ENCODE results near the gene ZW10.

ZW10 gene

GRCh38 chr11:113725913-113726312 lies 47.6 kb downstream of the ZW10 start:
- no peak overlapping the region for H2BK15ac ChIP-seq (ENCODE audit: low read length)
- no peak overlapping the region for H2BK5ac ChIP-seq (ENCODE audit: low read length)
- no peaks in the 10 kb centered on the region for H3K9me3 ChIP-seq (replicated peaks in 1 of 2; ENCODE audit: control insufficient read depth in 2 of 2, insufficient read depth in 1 of 2, low read depth in 1 of 2, low read length in 2 of 2)
- H3K14ac ChIP-seq (ENCODE audit: low read length): no peak overlapping the region
- no peaks in the 10 kb centered on the region for H3K27me3 ChIP-seq (ENCODE audit: control insufficient read depth in 3 of 3, insufficient read depth in 3 of 3, low read depth in 1 of 3, low read length in 3 of 3)
- no peak overlapping the region for H2AFZ ChIP-seq (ENCODE audit: low read length)
- H3K4me3 ChIP-seq (ENCODE audit: low read length in 2 of 2): no peak overlapping the region
- H2BK120ac ChIP-seq (ENCODE audit: low read depth, low read length): no peak overlapping the region
- H2BK12ac ChIP-seq (ENCODE audit: low read length): no peak overlapping the region
- no peak for DNase-seq (ENCODE audit: low spot score)
- no peaks in the 10 kb centered on the region for H3K79me1 ChIP-seq (ENCODE audit: low read depth, low read length)
- H3K18ac ChIP-seq (ENCODE audit: low read length): no peak overlapping the region
- H3K4ac ChIP-seq (ENCODE audit: low read length): no peak overlapping the region
- H4K8ac ChIP-seq (ENCODE audit: low read depth, low read length): no peak overlapping the region
- H4K91ac ChIP-seq (ENCODE audit: low read depth, low read length, poor library complexity): no peak overlapping the region
- no peaks in the 10 kb centered on the region for H3K36me3 ChIP-seq (replicated peaks in 1 of 2; ENCODE audit: control insufficient read depth in 2 of 2, insufficient read depth in 2 of 2, low read length in 2 of 2)
- no peak overlapping the region for H3K4me2 ChIP-seq (ENCODE audit: insufficient read depth, low read length, poor library complexity, severe bottlenecking)
- WGBS, 2 donors (ENCODE audit: extremely low coverage in 2 of 2, insufficient read length in 2 of 2, insufficient replicate concordance in 1 of 2): no CpG with 5 or more reads among the region's 3 CpGs
- no peak overlapping the region for H3K27ac ChIP-seq (replicated peaks; ENCODE audit: low read length)
- H3K4me1 ChIP-seq (ENCODE audit: control insufficient read depth in 2 of 2, insufficient read depth in 1 of 2, low read depth in 1 of 2, low read length in 2 of 2): peaks cover 0 to 4% of the 10 kb centered on the region in 2 donors
- H3K9ac ChIP-seq (ENCODE audit: low read depth, low read length, poor library complexity): no peak overlapping the region
- H3K23ac ChIP-seq (ENCODE audit: low read depth, low read length, poor library complexity): no peak overlapping the region
- H2AK5ac ChIP-seq (ENCODE audit: low read depth, low read length): no peak overlapping the region

- Histone ChIP-seq H3K4me3 (ENCODE audit: low read length in 2 of 2) (no peak overlapping the region), H2BK120ac (ENCODE audit: low read depth, low read length) (no peak overlapping the region), H2BK12ac (ENCODE audit: low read length) (no peak overlapping the region), H3K9me3 (replicated peaks in 1 of 2; ENCODE audit: control insufficient read depth in 2 of 2, insufficient read depth in 1 of 2, low read depth in 1 of 2, low read length in 2 of 2) (no peaks in the 10 kb centered on the region), H3K18ac (ENCODE audit: low read length) (no peak overlapping the region), H4K91ac (ENCODE audit: low read depth, low read length, poor library complexity) (no peak overlapping the region), H2AFZ (ENCODE audit: low read length) (no peak overlapping the region), H3K36me3 (replicated peaks in 1 of 2; ENCODE audit: control insufficient read depth in 2 of 2, insufficient read depth in 2 of 2, low read length in 2 of 2) (no peaks in the 10 kb centered on the region), H3K79me1 (ENCODE audit: low read depth, low read length) (no peaks in the 10 kb centered on the region), H3K27ac (replicated peaks; ENCODE audit: low read length) (no peak overlapping the region), H3K4me2 (ENCODE audit: insufficient read depth, low read length, poor library complexity, severe bottlenecking) (no peak overlapping the region), H4K8ac (ENCODE audit: low read depth, low read length) (no peak overlapping the region), H3K14ac (ENCODE audit: low read length) (no peak overlapping the region), H3K9ac (ENCODE audit: low read depth, low read length, poor library complexity) (no peak overlapping the region), H2BK15ac (ENCODE audit: low read length) (no peak overlapping the region), H3K27me3 (ENCODE audit: control insufficient read depth in 3 of 3, insufficient read depth in 3 of 3, low read depth in 1 of 3, low read length in 3 of 3) (no peaks in the 10 kb centered on the region), H3K4ac (ENCODE audit: low read length) (no peak overlapping the region), H2AK5ac (ENCODE audit: low read depth, low read length) (no peak overlapping the region), H3K23ac (ENCODE audit: low read depth, low read length, poor library complexity) (no peak overlapping the region), H3K4me1 (ENCODE audit: control insufficient read depth in 2 of 2, insufficient read depth in 1 of 2, low read depth in 1 of 2, low read length in 2 of 2) (peaks cover 0 to 4% of the 10 kb centered on the region in 2 donors), H2BK5ac (ENCODE audit: low read length) (no peak overlapping the region)
- WGBS, 2 donors (ENCODE audit: extremely low coverage in 2 of 2, insufficient read length in 2 of 2, insufficient replicate concordance in 1 of 2): no CpG with 5 or more reads among the region's 5 CpGs
- DNase-seq (ENCODE audit: low spot score): no peak
These were observed 48.1 kb downstream of the ZW10 start for GRCh38 chr11:113725407-113725806.

GRCh38 chr11:113724778-113725177 lies 48.7 kb downstream of the ZW10 start:
- Histone ChIP-seq H3K4me1 (ENCODE audit: control insufficient read depth in 2 of 2, insufficient read depth in 1 of 2, low read depth in 1 of 2, low read length in 2 of 2) (peaks cover 0 to 4% of the 10 kb centered on the region in 2 donors), H3K79me1 (ENCODE audit: low read depth, low read length) (no peaks in the 10 kb centered on the region), H2AK5ac (ENCODE audit: low read depth, low read length) (no peak overlapping the region), H3K23ac (ENCODE audit: low read depth, low read length, poor library complexity) (no peak overlapping the region), H2AFZ (ENCODE audit: low read length) (no peak overlapping the region), H3K27me3 (ENCODE audit: control insufficient read depth in 3 of 3, insufficient read depth in 3 of 3, low read depth in 1 of 3, low read length in 3 of 3) (no peaks in the 10 kb centered on the region), H3K4ac (ENCODE audit: low read length) (no peak overlapping the region), H3K14ac (ENCODE audit: low read length) (no peak overlapping the region), H3K9ac (ENCODE audit: low read depth, low read length, poor library complexity) (no peak overlapping the region), H3K4me3 (ENCODE audit: low read length in 2 of 2) (no peak overlapping the region), H4K8ac (ENCODE audit: low read depth, low read length) (no peak overlapping the region), H3K4me2 (ENCODE audit: insufficient read depth, low read length, poor library complexity, severe bottlenecking) (no peak overlapping the region), H2BK120ac (ENCODE audit: low read depth, low read length) (no peak overlapping the region), H2BK12ac (ENCODE audit: low read length) (no peak overlapping the region), H2BK5ac (ENCODE audit: low read length) (no peak overlapping the region), H3K9me3 (replicated peaks in 1 of 2; ENCODE audit: control insufficient read depth in 2 of 2, insufficient read depth in 1 of 2, low read depth in 1 of 2, low read length in 2 of 2) (no peaks in the 10 kb centered on the region), H4K91ac (ENCODE audit: low read depth, low read length, poor library complexity) (no peak overlapping the region), H3K27ac (replicated peaks; ENCODE audit: low read length) (no peak overlapping the region), H3K18ac (ENCODE audit: low read length) (no peak overlapping the region), H2BK15ac (ENCODE audit: low read length) (no peak overlapping the region), H3K36me3 (replicated peaks in 1 of 2; ENCODE audit: control insufficient read depth in 2 of 2, insufficient read depth in 2 of 2, low read length in 2 of 2) (no peaks in the 10 kb centered on the region)
- WGBS, 2 donors (ENCODE audit: extremely low coverage in 2 of 2, insufficient read length in 2 of 2, insufficient replicate concordance in 1 of 2): no CpG with 5 or more reads among the region's 3 CpGs
- DNase-seq (ENCODE audit: low spot score): no peak

GRCh38 chr11:113723787-113724186 lies 49.7 kb downstream of the ZW10 start:
- no peak overlapping the region for H3K9ac ChIP-seq (ENCODE audit: low read depth, low read length, poor library complexity)
- H2AFZ ChIP-seq (ENCODE audit: low read length): no peak overlapping the region
- no peak overlapping the region for H3K14ac ChIP-seq (ENCODE audit: low read length)
- no peak overlapping the region for H3K4ac ChIP-seq (ENCODE audit: low read length)
- H3K27me3 ChIP-seq (ENCODE audit: control insufficient read depth in 3 of 3, insufficient read depth in 3 of 3, low read depth in 1 of 3, low read length in 3 of 3): no peaks in the 10 kb centered on the region
- no peaks in the 10 kb centered on the region for H3K79me1 ChIP-seq (ENCODE audit: low read depth, low read length)
- H4K91ac ChIP-seq (ENCODE audit: low read depth, low read length, poor library complexity): no peak overlapping the region
- no peak overlapping the region for H2BK5ac ChIP-seq (ENCODE audit: low read length)
- H3K4me1 ChIP-seq (ENCODE audit: control insufficient read depth in 2 of 2, insufficient read depth in 1 of 2, low read depth in 1 of 2, low read length in 2 of 2): peaks cover 0 to 4% of the 10 kb centered on the region in 2 donors
- no peak overlapping the region for H2BK12ac ChIP-seq (ENCODE audit: low read length)
- no peak overlapping the region for H3K4me3 ChIP-seq (ENCODE audit: low read length in 2 of 2)
- peaks cover 0 to 4% of the 10 kb centered on the region in 2 donors for H3K36me3 ChIP-seq (replicated peaks in 1 of 2; ENCODE audit: control insufficient read depth in 2 of 2, insufficient read depth in 2 of 2, low read length in 2 of 2)
- H2AK5ac ChIP-seq (ENCODE audit: low read depth, low read length): no peak overlapping the region
- H3K9me3 ChIP-seq (replicated peaks in 1 of 2; ENCODE audit: control insufficient read depth in 2 of 2, insufficient read depth in 1 of 2, low read depth in 1 of 2, low read length in 2 of 2): peaks cover 0 to 3% of the 10 kb centered on the region in 2 donors
- H3K18ac ChIP-seq (ENCODE audit: low read length): no peak overlapping the region
- H2BK15ac ChIP-seq (ENCODE audit: low read length): no peak overlapping the region
- no peak for DNase-seq (ENCODE audit: low spot score)
- WGBS, 2 donors (ENCODE audit: extremely low coverage in 2 of 2, insufficient read length in 2 of 2, insufficient replicate concordance in 1 of 2): no CpG with 5 or more reads among the region's 4 CpGs
- no peak overlapping the region for H3K23ac ChIP-seq (ENCODE audit: low read depth, low read length, poor library complexity)
- H3K4me2 ChIP-seq (ENCODE audit: insufficient read depth, low read length, poor library complexity, severe bottlenecking): no peak overlapping the region
- no peak overlapping the region for H4K8ac ChIP-seq (ENCODE audit: low read depth, low read length)
- no peak overlapping the region for H3K27ac ChIP-seq (replicated peaks; ENCODE audit: low read length)
- H2BK120ac ChIP-seq (ENCODE audit: low read depth, low read length): no peak overlapping the region

All from neuronal stem cell (in vitro differentiated cells).